HepG2 (cell line): ENCODE data around the gene LMF2. TPM values are rescaled to one million over a fixed set of nuclear protein-coding genes. Genes with fewer than 3 reads are reported as not detected.

Experiments used
- DZIP1 ChIP-seq: sonication (generic); formaldehyde crosslinking; IDR thresholded peaks from 2 replicates; pipeline ENCODE4 v1.5.0; 2020; ENCODE audit warnings: mild to moderate bottlenecking, missing genetic modification reagents
- ELK4 ChIP-seq: sonication (generic); formaldehyde crosslinking; IDR thresholded peaks from 2 replicates; pipeline ENCODE4 v1.9.0; 2021; ENCODE audit warnings: missing genetic modification reagents, borderline replicate concordance
- HNRNPL ChIP-seq: fragments of 200-400 bp; formaldehyde crosslinking; IDR thresholded peaks from 2 replicates; pipeline ENCODE4 v1.6.1; 2017; ENCODE audit warnings: mild to moderate bottlenecking, low read depth, low read length
- HOXA3 ChIP-seq: sonication (generic); formaldehyde crosslinking; IDR thresholded peaks from 2 replicates; pipeline ENCODE4 v1.5.0; 2020; ENCODE audit warnings: missing genetic modification reagents
- ISL2 ChIP-seq: sonication (generic); formaldehyde crosslinking; IDR thresholded peaks from 2 replicates; pipeline ENCODE4 v1.5.0; 2020; ENCODE audit warnings: missing genetic modification reagents
- MZF1 ChIP-seq: sonication (generic); formaldehyde crosslinking; IDR thresholded peaks from 2 replicates; pipeline ENCODE4 v1.8.1; 2023; ENCODE audit warnings: mild to moderate bottlenecking, missing genetic modification reagents, borderline replicate concordance
- PBX2 ChIP-seq: IDR thresholded peaks from 2 replicates; pipeline ENCODE4 v1.6.1; 2016; ENCODE audit warnings: control low read depth
- RAD21 ChIP-seq: fragments of 450-650 bp; formaldehyde crosslinking; IDR thresholded peaks from 2 replicates; pipeline ENCODE4 v1.5.0; 2020; ENCODE audit warnings: mild to moderate bottlenecking
- REST ChIP-seq, 2 experiments: IDR thresholded peaks; 2 replicates each; pipeline ENCODE4 v1.6.1; 2011 to 2012; ENCODE audit warnings: low read length in 2 of 2, borderline replicate concordance in 1 of 2, low read depth in 1 of 2, mild to moderate bottlenecking in 1 of 2, moderate library complexity in 1 of 2
- SOX13 ChIP-seq, 3 experiments: fragments of 450-650 bp in 1 of 3; sonication (generic) in 1 of 3; formaldehyde crosslinking in 1 of 3; IDR thresholded peaks in 2 of 3; conservative IDR thresholded peaks in 1 of 3; 2 replicates each; pipeline versions ENCODE4 v1.5.0 to v1.6.1; 2016 to 2020; ENCODE audit warnings: antibody characterized with exemption in 1 of 3, mild to moderate bottlenecking in 1 of 3, missing compliant biosample characterization in 1 of 3, missing genetic modification reagents in 1 of 3, moderate library complexity in 1 of 3
- SOX5 ChIP-seq: IDR thresholded peaks from 2 replicates; pipeline ENCODE4 v1.6.1; 2016; ENCODE audit warnings: borderline replicate concordance
- TMF1 ChIP-seq: sonication (generic); formaldehyde crosslinking; IDR thresholded peaks from 2 replicates; pipeline ENCODE4 v1.8.1; 2022; ENCODE audit warnings: low read depth, missing genetic modification reagents
- ZHX1 ChIP-seq: sonication (generic); formaldehyde crosslinking; IDR thresholded peaks from 2 replicates; pipeline ENCODE4 v1.8.1; 2022; ENCODE audit warnings: low read depth, mild to moderate bottlenecking, missing genetic modification reagents
- ZNF143 ChIP-seq: sonication (generic); formaldehyde crosslinking; IDR thresholded peaks from 2 replicates; pipeline ENCODE4 v1.4.0; 2020; ENCODE audit warnings: missing genetic modification reagents
- ZNF3 ChIP-seq: IDR thresholded peaks from 2 replicates; pipeline ENCODE4 v1.7.0; 2017; ENCODE audit warnings: inconsistent platforms
- ZNF33B ChIP-seq: sonication (generic); formaldehyde crosslinking; IDR thresholded peaks from 2 replicates; pipeline ENCODE4 v1.5.1; 2020; ENCODE audit warnings: mild to moderate bottlenecking, missing genetic modification reagents
- ZNF709 ChIP-seq: sonication (generic); formaldehyde crosslinking; IDR thresholded peaks from 2 replicates; pipeline ENCODE4 v1.5.0; 2020; ENCODE audit warnings: mild to moderate bottlenecking, missing genetic modification reagents
- ZSCAN30 ChIP-seq: sonication (generic); formaldehyde crosslinking; IDR thresholded peaks from 2 replicates; pipeline ENCODE4 v1.5.0; 2020; ENCODE audit warnings: mild to moderate bottlenecking, missing genetic modification reagents
- polyA plus RNA-seq, 8 experiments: library from polyadenylated mRNA; depleted of rRNA in 3 of 8; stranded (reverse) in 7 of 8; unstranded in 1 of 8; fragments of >200 nt; fragmentation: Illumina TruSeq in 4 of 8; extraction: Trizol in 4 of 8; gene quantifications; 2 replicates each; pipeline versions ENCODE4 v1.2.1 to v1.2.3, GENCODE V29; 2011 to 2016; ENCODE audit warnings: low read depth in 4 of 8, missing spikeins in 1 of 8, mixed read lengths in 1 of 8; ENCODE audit not compliant: insufficient read depth in 1 of 8
- total RNA-seq, 5 experiments: library from RNA; depleted of rRNA; stranded (reverse); fragments of >200 nt; fragmentation: Illumina TruSeq; extraction: Trizol; gene quantifications; 2 replicates each; pipeline ENCODE4 v1.2.3, GENCODE V29; 2016; ENCODE audit warnings: low read depth in 1 of 5

Gene LMF2
- total and polyA plus RNA-seq, 2 of the 13 experiments (the other 11 are each of a cell fraction or from before 2014, with no cell fraction given) = 23.3 to 30.6 TPM

- TF ChIP-seq REST (IDR thresholded peaks at IDR 0.05; ENCODE audit: borderline replicate concordance in 1 of 2, low read depth in 1 of 2, low read length in 2 of 2) = no peak
- peak; percentile 6; the same call in 1 of the 2 replicates for TF ChIP-seq ZHX1 (CRISPR knock-in tag)
- 0 out of 2 replicates have a peak, but pooled peaks have one; percentile 9 for TF ChIP-seq HNRNPL
- 0 out of 2 replicates have a peak, but pooled peaks have one; percentile 12 for TF ChIP-seq DZIP1 (CRISPR knock-in tag)
- TF ChIP-seq RAD21 (CRISPR knock-in tag) = no peak
- TF ChIP-seq SOX5 (CRISPR knock-in tag) = no peak
- no peak for TF ChIP-seq ZNF3 (CRISPR knock-in tag)
- TF ChIP-seq ZSCAN30 = no peak
- TF ChIP-seq ZNF143 (CRISPR knock-in tag) = no peak
- no peak for TF ChIP-seq MZF1
- no peak for TF ChIP-seq ZNF709 (CRISPR knock-in tag)
- no peak for TF ChIP-seq ISL2 (CRISPR knock-in tag)
- TF ChIP-seq ELK4 (CRISPR knock-in tag) = no peak
- TF ChIP-seq TMF1 (CRISPR knock-in tag) = 0 out of 2 replicates have a peak, but pooled peaks have one; percentile 5
- no peak for TF ChIP-seq SOX13 (IDR thresholded peaks at IDR 0.05)
- TF ChIP-seq SOX13 (CRISPR knock-in tag; conservative IDR thresholded peaks at IDR 0.05 in 1 of 2, IDR thresholded peaks at IDR 0.05 in 1 of 2) = no peak
- TF ChIP-seq ZNF33B (CRISPR knock-in tag) = no peak
- no peak for TF ChIP-seq PBX2 (CRISPR knock-in tag)
- TF ChIP-seq HOXA3 = peak; percentile 7; the same call in 1 of the 2 replicates
Measured at GRCh38 chr22:50529416-50529896, 22.0 kb upstream of the LMF2 start (continued).
